Measurements from ENCODE around the gene MEAF6. TPM values are rescaled to one million over a fixed set of nuclear protein-coding genes. Genes with fewer than 3 reads are reported as not detected.

Gene MEAF6
- total and polyA plus RNA-seq, 2 of the 8 experiments (the other 6 are each of a cell fraction or from before 2014, with no cell fraction given), result 23.0 to 38.8 TPM

DNA sequence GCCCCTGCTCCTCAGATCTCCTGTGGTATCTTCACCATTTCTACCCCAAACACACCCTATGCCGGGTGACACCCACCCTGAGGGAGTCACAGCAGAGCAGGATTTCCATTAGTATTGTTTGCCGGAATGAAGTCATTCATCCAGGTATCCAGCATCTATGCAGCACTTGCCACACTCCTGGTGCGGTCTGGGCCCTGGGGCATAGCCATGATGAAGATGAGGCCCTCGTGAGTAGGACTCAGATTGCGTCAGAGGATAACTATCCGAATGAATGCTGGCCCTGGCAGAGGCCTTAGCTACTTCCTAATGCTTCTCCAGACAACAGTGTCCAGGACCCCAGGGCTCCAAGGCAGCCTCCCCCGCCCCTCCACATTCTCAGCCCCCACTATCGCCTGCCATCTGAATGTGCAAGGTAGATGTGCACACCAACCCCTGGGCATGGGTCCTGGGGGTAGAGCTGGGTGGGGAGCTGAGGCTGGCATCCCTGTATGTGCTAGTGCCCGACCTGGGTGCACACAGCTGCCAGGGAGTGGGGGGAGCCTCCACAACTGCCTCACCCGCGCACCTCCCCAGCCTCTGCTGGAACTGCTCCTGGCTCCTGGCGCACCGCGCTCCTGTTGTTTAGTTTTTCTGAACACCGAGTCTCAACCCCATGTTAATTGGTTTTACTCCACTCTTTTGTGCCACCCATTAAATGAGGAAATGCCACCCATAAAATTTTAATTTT, 65.7 kb downstream of the MEAF6 start:
- WGBS, 2 experiments (ENCODE audit: extremely low coverage in 1 of 2, insufficient coverage in 1 of 2, insufficient read length in 1 of 2, insufficient replicate concordance in 2 of 2, low coverage in 1 of 2, low lambda C conversion rate in 2 of 2, missing lambda C conversion rate in 1 of 2), result 75% methylated on average over 15 of the region's 15 CpGs; no CpG with 5 or more reads in 1 of the 2 experiments
- CTCF ChIA-PET (ENCODE audit: partially characterized antibody), result interaction anchor here (0.6 to 15.0 kb wide), 12 partner anchors 9 to 118 kb away, joined by 3 to 382 read pairs (median 3); no protein-coding TSS in a partner anchor
- H3K79me2 ChIP-seq (ENCODE audit: control insufficient read depth in 1 of 2, insufficient read depth in 2 of 2, low read length in 2 of 2), result no peaks in the 10 kb centered on the region

More for the DNA sequence above, 65.7 kb downstream of the MEAF6 start:
- Histone ChIP-seq H3K14ac (ENCODE audit: insufficient read length) (no peak overlapping the region), H2AFZ (ENCODE audit: low read length) (no peak overlapping the region), H2AK5ac (ENCODE audit: low read depth, low read length) (peak overlapping the region; percentile 75; the same call in 1 of the 2 replicates), H2BK20ac (ENCODE audit: low read length) (peak overlapping the region; percentile 72; the same call in 1 of the 2 replicates), H2BK120ac (replicated peaks; ENCODE audit: low read depth, low read length) (no peak overlapping the region), H4K91ac (replicated peaks; ENCODE audit: insufficient read length, low read length) (peak overlapping the region; percentile 93), H3K27ac (ENCODE audit: low read depth, low read length) (no peak overlapping the region), H3K4me3 (ENCODE audit: extremely low read depth in 1 of 4, insufficient read depth in 2 of 4, low read depth in 3 of 4, low read length in 4 of 4) (no peak overlapping the region), H2BK12ac (ENCODE audit: low read depth, low read length) (peak overlapping the region; percentile 77; the same call in 1 of the 2 replicates), H4K20me1 (replicated peaks in 1 of 2; ENCODE audit: control insufficient read depth in 1 of 2, insufficient read depth in 2 of 2, low read length in 2 of 2) (no peaks in the 10 kb centered on the region), H3K4ac (replicated peaks; ENCODE audit: insufficient read length, low read depth, low read length) (no peak overlapping the region), H3K23ac (ENCODE audit: insufficient read length) (no peak overlapping the region), H3K4me1 (replicated peaks in 1 of 4; ENCODE audit: control insufficient read depth in 3 of 4, insufficient read depth in 4 of 4, low read length in 3 of 4) (peaks cover 0 to 23% (median 9%) of the 10 kb centered on the region in 4 experiments; a peak in 6 of 7 replicates), H4K8ac (ENCODE audit: extremely low read depth, insufficient read depth, low read length) (no peak overlapping the region), H3K23me2 (ENCODE audit: low read depth, low read length) (no peaks in the 10 kb centered on the region), H3K9me3 (ENCODE audit: insufficient read depth in 2 of 2, low read depth in 1 of 2, low read length in 1 of 2) (no peaks in the 10 kb centered on the region), H3K9ac (replicated peaks in 1 of 4; ENCODE audit: extremely low read depth in 1 of 4, low read depth in 3 of 4, low read length in 3 of 4) (no peak overlapping the region), H3K79me1 (ENCODE audit: low read depth, low read length) (no peaks in the 10 kb centered on the region), H2BK15ac (ENCODE audit: low read length) (no peak overlapping the region), H3K56ac (replicated peaks; ENCODE audit: insufficient read length, low read depth, low read length) (no peak overlapping the region), H3K18ac (ENCODE audit: extremely low read depth, low read length) (peak overlapping the region; percentile 48), H4K5ac (ENCODE audit: insufficient read length, low read depth, low read length) (no peak overlapping the region), H3K27me3 (replicated peaks in 1 of 4; ENCODE audit: control insufficient read depth in 3 of 4, extremely low read depth in 1 of 4, insufficient read depth in 3 of 4, low read length in 3 of 4) (no peaks in the 10 kb centered on the region; a peak in 1 of 7 replicates), H3K4me2 (ENCODE audit: insufficient read depth in 1 of 2, low read depth in 2 of 2, low read length in 2 of 2) (0 out of 4 replicates have a peak overlapping the region, but pooled peaks of 1 of the 2 experiments have one; percentile 9), H2BK5ac (ENCODE audit: low read depth, low read length) (peak overlapping the region; percentile 27; the same call in 1 of the 2 replicates), H3K36me3 (ENCODE audit: control insufficient read depth in 2 of 4, insufficient read depth in 4 of 4, low read length in 3 of 4) (no peaks in the 10 kb centered on the region)
- no peak for FAIRE-seq
- no peak for TF ChIP-seq POLR2AphosphoS5 (IDR thresholded peaks at IDR 0.05; ENCODE audit: low read depth, low read length)
- no peak for TF ChIP-seq RXRA (IDR thresholded peaks at IDR 0.05; ENCODE audit: insufficient read depth, low read depth, low read length)
- no peak for TF ChIP-seq TCF12 (IDR thresholded peaks at IDR 0.05; ENCODE audit: low read depth, low read length)
- TF ChIP-seq CEBPB (IDR thresholded peaks at IDR 0.05; ENCODE audit: low read depth, low read length), result 0 out of 2 replicates have a peak, but pooled peaks have one; percentile 14
- DNase-seq (ENCODE audit: low read depth in 1 of 2, low spot score in 2 of 2), result no peak
- POLR2A ChIA-PET (ENCODE audit: partially characterized antibody), result interaction anchor here (1.0 to 2.8 kb wide), 2 partner anchors 25 to 29 kb away, joined by 4 to 7 read pairs; no protein-coding TSS in a partner anchor
